NCI-H2081 treated with DMSO at 0.1 percent for 48 hours (cell line): Measurements from ENCODE around the gene SLC47A2.
"Not testable (repeated sequence)": the region's sequence is repeated elsewhere in the genome, so short reads cannot be mapped to it uniquely, and the experiment has no call there.

ENCODE experiments used
- DNase-seq: peaks from one replicate; lab custom pipeline; 2025; lab: John Stamatoyannopoulos, UW

Gene SLC47A2

GRCh38 chr17:19706791-19707727, 9.3 kb downstream of the SLC47A2 start:
- no peak for DNase-seq

- DNase-seq, result no peak
These were observed 10.3 kb downstream of the SLC47A2 start for GRCh38 chr17:19705771-19706770.

GRCh38 chr17:19705201-19705600, 11.2 kb downstream of the SLC47A2 start:
- no peak for DNase-seq

- DNase-seq, result no peak
These were observed 12.4 kb downstream of the SLC47A2 start for GRCh38 chr17:19703828-19704613.

- no peak for DNase-seq
These were observed 13.1 kb downstream of the SLC47A2 start for GRCh38 chr17:19703106-19703827.

GRCh38 chr17:19702217-19702641, 14.2 kb downstream of the SLC47A2 start:
- DNase-seq, result no peak

- no peak for DNase-seq
These were observed 29.8 kb downstream of the SLC47A2 start for GRCh38 chr17:19686400-19687090.

- not testable (repeated sequence) for DNase-seq
These were observed 31.3 kb downstream of the SLC47A2 start for GRCh38 chr17:19684909-19685580.

- no peak for DNase-seq
These were observed 33.3 kb downstream of the SLC47A2 start for GRCh38 chr17:19683117-19683516.

GRCh38 chr17:19678581-19679453, 37.6 kb downstream of the SLC47A2 start:
- no peak for DNase-seq

GRCh38 chr17:19677736-19678379, 38.5 kb downstream of the SLC47A2 start:
- no peak for DNase-seq

- DNase-seq, result no peak
These were observed 39.5 kb downstream of the SLC47A2 start for GRCh38 chr17:19676896-19677295.

- no peak for DNase-seq
These were observed 42.8 kb downstream of the SLC47A2 start for GRCh38 chr17:19673623-19674022.

GRCh38 chr17:19672009-19672750, 44.2 kb downstream of the SLC47A2 start:
- DNase-seq, result no peak

GRCh38 chr17:19671433-19671832, 45.0 kb downstream of the SLC47A2 start:
- DNase-seq, result no peak

- DNase-seq, result no peak
These were observed 45.5 kb downstream of the SLC47A2 start for GRCh38 chr17:19670908-19671307.

GRCh38 chr17:19669680-19670079, 46.7 kb downstream of the SLC47A2 start:
- DNase-seq, result not testable (repeated sequence)

- DNase-seq, result no peak
These were observed 51.6 kb downstream of the SLC47A2 start for GRCh38 chr17:19664821-19665181.
